Stimulated activated naive CD4-positive, alpha-beta T cell (primary cell): ENCODE data around the gene FEN1.

Experiments used
- DNase-seq, 6 experiments: peaks; one replicate each; lab custom pipeline; 2025; lab: John Stamatoyannopoulos, UW

FEN1 gene

DNA sequence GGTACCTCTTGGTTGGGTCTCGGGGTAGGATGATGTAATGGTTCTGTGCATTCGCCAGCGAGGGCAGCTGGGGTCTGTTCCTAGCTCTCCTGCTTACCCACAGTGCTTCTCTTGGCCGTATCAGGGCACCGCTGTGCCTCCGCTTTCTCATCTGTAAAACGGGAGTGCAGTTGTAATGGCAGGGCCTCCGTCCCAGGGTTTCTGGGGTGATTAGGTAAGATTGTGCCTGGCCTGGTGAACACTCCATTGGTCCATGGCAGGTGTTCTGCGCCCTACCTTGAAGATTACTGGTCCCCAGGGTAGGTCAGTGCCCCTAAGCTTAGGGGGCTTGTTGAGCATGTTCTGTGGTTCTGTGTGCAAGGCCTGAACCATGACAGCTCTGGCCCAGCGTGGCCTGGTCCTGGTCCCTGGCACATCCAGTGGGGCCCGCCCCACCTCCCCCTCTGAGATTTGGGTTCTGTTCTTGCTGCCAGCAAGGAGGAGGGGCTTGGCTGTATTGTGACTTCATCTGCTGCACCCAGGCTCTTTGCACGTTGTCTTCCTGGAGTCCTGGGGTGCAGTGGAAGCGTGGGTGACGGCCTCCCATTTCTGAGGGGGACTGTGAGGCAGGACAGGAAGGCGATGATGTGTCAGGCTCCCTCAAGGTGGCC lies 35.4 kb upstream of the FEN1 start:
- DNase-seq = no peak

DNA sequence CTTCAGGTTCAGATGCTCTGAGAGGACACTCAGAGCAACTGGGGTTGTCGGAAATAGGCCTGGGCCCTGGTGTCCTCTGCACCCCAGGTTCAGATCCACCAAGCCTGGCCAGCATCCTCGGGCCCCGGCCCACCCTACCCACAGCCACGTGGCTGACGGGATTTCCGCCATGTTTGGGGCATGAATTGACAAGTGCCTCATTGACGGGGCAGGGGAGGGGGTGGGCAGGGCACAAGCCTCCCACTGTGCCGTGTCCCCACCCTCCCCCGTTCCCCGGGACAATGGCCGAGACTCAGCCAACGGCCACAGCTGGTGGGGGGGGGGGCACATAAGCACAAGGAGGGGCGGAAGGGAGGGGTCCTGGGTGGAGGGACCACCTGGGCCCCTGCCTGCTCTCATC lies 31.8 kb upstream of the FEN1 start:
- DNase-seq = no peak

DNA sequence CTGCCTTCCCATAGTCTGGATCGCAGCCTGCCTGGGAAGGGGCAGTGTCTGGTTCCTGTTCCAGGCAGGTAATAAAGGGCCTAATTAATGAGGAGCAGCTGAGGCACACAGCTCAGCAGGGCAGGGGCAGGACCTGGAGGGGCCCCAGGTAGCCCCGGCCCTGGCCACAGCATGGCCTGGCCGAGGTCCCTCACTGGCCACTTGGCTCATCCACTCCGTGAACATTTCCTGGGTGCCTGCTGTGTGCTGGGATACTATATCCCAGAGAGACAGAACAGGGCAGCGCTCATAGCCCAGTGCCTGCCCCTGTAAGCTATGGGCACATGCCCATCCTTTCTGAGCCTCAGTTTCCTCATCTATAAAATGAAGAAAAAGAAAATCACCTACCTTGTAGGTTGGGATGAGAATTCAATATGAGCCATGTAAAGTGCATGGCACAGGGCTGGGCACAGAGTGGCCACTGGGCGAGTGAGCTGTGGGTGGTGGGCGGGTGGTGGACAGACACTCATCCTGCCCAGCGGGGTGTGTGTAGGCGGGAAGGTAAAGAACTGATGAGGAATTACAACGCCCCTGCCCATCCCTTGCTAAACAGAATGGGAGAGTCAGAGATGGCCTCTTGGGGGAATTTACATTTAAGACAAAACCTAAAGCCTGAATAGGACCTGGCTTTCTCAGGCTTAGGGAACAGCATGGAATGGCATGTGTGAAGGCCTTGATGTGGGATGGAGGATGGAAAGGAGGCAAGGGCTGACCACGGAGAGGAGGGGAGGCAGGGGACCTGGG lies 31.1 kb upstream of the FEN1 start:
- DNase-seq = no peak

DNA sequence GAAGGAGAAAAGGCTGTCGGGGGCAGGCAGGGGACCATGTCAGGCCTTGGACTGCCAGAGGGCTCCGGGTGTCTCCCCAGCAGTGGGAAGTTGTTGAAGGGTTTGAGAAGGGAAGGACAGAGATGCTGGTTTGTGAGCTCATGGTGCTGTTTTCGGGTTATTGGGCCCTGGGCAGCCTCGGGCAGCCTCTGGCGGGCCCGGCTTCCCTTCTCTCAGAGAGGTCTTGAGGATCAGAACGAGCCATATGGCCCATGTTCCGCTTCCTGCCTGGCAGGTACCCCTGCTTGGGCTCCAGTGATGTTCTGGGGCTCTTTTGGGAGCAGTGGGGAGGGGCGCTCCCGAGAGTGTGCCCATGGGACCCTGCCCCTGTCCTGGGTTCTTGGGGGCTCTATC lies 30.5 kb upstream of the FEN1 start:
- DNase-seq = no peak

DNA sequence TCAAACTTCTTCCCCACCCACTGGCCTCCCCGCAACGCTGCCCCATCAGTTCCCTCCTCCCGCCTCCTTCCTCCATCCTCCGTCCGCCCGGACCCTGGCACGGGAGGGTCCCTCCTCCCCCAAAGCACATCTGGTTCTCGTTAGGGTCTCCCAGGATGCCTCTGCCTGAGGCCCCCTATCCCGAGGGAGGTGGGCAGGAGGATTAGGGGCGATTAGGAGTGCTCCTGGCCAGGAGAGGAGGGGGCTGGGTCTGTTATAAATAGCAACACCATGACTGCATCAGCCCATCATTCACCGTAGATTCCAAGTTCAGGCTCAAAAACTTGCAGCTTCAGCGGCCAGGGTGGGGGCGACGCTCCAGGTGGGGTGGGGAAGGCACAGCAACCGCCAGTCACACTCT lies 29.9 kb upstream of the FEN1 start:
- DNase-seq = no peak

DNA sequence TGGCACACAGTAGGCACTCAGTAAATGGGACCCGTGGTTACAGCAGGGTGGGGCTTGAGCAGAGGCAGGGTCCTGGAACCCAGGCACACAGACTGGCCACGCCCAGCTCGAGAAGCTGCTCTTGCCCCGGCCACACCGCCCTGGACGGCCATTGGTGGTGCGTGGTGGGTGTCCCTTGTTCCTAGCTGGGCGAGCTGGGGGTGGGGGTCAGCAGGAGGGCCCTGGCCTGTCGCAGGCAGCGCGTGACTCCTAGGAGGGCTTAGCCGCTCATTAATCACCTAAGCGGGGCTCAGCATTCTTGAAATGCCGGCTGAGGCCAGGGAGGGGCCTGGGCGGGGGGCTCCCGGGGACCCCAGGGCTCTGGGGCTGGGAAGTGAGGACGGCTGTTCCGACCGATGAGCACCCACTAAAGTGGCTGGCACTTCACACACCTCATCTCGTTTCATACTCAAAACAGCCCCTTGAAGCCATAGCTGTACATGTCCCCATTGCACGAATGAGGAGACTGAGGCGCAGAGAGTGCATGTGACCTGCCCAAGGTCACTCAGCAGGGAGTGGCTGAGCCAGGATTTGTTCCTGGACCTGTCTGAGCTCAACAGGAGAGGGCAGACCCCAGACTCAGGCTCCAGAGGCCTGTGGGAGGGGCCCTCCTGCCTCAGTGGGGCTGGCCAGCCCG lies 28.6 kb upstream of the FEN1 start:
- no peak for DNase-seq

DNA sequence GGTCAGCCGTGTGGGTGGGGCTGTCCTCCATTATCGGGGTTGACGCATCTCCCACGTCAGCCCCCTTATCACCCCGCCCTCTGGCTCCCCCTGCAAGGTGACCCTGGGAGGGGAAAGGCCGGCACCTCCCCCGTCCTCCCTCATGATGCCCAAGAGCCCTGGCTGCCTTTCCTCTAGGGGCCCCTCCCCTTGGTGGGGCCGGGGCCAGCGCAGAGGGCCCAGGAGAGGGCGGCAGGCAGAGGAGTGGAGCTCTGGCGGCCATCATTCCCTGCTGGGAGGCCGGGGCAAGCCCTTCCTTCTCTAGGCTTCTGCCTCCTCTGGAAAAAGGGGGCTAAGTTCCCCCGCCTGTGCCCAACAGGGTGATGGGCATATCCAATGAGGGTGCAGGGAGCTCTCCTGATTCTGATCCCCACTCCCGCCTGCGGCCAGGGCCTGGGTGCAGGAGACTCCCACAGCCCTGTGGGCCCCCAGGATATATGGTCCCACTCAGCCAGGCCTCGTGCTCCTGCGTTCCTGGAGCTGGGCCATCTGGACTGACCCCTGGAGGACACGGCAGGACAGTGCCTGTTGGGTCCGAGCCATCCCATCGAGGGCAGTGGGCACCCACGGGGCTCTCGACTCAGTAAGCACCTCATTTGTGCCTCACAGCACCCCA lies 28.0 kb upstream of the FEN1 start:
- DNase-seq = no peak

DNA sequence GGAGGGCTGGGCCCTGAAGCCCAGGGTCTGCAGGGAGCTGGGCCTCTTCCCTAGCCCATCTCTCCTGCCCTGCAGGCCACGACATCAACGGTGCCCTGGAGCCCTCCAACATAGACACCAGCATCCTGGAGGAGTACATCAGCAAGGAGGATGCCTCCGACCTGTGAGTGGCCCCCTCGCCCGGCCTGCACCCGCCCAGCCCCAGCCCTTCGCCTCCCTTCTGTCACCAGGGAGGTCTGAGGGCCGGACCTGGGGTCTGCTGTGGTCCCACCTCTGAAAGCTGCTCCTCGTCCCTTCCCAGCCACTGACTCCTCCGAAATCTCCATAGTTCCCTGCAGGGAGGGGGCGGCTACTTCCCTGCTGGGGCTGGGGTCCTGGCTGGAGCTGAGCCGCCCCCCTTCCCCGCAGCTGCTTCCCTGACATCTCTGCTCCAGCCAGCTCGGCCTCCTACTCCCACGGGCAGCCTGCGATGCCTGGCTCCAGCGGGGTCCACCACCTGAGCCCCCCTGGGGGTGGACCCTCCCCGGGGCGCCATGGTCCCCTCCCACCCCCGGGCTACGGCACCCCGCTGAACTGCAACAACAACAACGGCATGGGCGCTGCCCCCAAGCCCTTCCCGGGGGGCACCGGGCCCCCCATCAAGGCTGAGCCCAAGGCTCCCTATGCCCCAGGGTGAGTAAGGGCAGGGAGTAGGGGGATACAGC lies 27.0 kb upstream of the FEN1 start:
- DNase-seq = no peak

DNA sequence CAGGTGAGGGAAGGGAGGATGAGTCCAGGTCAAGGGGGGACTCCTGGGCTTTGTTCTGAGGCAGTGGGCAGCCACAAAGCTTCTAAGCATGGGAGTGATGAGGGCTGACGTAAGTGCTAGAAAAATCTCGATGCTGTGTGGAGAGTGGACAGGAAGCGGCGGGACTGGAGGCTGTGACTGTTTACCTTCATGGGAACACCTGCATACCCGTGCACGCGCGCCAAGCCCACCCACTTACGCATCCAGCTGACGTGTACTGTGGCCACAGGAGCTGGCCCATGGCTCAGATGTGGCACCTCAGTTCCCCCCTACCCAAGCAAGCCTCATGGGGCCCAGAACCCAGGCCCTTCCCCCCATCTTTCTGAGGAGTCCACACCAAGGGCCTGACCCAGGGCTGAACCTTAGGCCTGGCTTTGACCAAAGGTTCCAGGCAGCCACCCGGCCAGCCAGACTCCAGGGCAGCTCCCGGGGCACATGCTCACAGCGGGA lies 26.3 kb upstream of the FEN1 start:
- DNase-seq = no peak

DNA sequence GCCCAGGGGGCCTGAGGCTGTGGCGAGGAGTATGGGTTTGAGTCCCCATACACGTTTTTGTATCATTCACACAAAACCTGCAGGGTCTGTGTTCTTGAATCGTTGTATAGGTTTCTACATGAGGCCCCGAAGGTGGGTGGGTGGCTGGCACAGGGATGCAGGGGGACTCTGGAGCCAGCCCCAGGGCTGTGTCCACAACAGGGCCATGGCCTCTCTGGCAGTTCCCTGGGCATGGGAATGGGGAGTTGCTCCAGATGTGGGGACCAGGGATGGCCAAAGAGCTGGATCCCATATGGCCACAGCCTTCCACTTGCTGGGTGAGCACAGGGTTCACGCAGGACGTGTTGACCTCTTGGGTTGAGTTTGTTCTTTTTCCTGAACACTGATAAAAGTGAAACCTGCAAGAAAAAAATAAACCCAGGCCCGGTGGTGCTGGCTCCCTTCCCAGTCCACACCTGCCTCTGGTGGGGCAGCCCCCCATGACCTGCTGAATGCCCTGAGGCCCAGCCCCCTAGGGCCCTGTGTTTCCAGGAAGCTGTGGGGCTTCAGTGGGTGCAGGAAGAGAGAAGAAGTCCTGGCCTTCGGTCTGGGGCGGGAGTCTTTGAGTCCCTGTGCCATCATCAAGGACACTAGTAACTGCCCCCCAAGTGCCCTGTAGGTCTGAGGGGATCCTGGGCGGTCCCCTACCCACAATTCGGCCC lies 24.2 kb upstream of the FEN1 start:
- DNase-seq = no peak

DNA sequence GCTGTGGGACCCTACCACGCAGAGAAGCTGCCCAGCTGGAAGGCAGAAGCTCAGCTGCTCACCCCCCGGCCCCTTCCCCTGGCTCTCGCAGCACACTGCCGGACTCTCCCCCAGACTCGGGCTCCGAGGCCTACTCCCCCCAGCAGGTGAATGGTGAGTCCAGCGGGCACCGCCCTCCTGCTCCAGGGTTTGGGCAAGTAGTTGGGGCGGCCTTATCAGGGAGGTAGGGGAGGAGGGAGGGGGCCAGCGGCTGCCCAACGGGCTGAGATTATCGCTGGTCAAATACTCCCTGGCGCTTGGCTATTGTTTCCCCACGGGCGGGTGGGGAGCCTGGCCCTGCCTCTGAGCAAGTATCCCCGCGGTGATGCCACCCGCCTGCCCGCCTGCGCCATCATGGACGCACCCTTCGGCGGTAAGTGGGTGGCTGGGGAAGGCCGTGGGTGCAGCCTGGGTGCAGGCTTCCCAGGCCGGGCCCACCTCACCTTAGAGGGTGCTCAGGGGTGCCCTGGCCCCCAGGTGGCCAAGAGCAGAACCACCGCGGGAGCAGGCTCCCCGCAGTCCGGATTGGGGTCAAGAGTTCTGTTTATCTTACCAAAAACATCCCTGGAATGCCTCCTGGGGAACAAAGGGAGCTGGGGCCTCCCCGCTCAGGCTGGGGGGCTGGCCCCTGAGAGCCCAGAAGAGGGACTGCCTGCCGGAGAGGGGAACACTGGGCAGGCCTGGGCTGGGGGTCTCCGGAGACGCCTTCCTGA lies 23.4 kb upstream of the FEN1 start:
- no peak for DNase-seq

DNA sequence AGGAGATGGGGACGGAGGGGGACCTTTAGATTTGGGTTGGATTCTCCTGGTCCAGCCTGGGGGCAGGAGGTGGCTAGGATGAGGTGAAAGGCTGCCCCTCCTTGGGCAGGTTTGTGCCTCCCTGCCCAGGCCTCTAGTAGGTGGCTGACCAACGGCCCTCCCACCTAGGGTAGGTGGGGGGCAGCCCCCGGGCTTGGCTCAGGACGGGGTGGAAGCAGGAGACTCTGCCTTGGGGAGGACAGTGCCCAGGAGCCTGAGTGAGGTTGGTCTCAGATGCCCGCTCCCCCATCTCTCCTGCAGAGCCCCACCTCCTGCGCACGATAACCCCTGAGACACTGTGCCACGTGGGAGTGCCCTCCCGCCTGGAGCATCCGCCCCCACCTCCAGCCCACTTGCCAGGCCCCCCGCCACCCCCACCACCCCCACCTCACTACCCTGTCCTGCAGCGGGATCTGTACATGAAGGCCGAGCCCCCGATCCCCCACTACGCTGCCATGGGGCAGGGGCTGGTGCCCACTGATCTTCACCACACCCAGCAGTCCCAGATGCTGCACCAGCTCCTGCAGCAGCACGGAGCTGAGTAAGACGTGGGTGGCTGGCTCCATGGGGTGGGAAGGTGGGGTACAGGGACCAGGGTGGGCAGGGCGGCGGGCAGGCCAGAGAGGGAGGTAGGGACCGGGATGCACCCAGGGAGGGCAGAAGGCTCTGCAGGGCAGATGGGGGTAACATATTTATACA lies 22.6 kb upstream of the FEN1 start:
- DNase-seq = no peak

DNA sequence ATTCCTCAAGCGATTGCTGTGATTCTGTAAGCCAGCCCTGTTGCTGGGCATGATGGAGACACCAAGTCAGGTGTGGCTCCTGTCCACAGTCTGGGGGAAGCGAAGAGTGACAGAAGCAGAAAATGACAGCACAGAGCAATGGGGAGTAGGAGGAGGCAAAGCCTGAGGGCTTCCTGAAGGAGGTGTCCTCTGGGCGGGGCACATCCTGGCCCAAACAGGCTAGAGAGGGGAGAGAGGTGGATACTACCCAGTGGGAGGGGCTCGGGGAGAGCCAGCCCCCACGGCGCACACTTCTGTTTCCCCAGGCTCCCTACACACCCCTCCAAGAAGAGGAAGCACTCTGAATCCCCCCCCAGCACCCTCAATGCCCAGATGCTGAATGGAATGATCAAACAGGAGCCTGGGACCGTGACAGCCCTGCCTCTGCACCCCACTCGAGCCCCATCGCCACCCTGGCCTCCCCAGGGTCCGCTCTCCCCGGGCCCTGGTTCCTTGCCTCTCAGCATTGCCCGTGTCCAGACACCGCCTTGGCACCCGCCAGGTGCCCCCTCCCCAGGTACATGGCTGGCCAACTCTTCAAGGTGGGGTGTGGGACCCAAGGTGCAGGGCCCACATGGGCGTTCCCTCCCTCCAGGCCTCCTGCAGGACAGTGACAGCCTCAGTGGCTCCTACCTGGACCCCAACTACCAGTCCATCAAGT lies 21.4 kb upstream of the FEN1 start:
- DNase-seq = no peak

DNA sequence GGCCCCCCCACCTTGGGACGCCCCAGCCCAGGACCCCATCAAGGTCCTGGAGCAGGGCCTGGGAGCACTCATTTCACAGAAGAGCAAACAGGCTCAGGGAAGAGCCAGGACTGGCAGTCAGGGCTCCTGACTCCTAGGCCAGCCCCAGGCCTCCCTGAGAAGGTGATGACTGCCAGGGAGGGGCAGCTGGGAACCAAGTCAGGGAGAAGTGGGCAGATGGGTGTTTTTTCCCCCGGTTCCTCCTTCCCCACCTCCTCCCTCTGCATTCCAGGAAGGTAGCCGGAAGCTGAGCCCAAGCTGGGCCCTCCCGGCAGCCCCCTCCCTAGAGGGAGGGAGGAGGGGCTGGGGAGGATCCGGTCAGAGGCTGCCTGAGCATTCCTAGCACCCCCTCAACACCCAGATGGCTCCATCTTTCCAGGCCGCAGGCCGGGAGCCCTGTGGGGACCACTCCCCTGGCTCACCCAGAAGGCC lies 20.7 kb upstream of the FEN1 start:
- DNase-seq = no peak

DNA sequence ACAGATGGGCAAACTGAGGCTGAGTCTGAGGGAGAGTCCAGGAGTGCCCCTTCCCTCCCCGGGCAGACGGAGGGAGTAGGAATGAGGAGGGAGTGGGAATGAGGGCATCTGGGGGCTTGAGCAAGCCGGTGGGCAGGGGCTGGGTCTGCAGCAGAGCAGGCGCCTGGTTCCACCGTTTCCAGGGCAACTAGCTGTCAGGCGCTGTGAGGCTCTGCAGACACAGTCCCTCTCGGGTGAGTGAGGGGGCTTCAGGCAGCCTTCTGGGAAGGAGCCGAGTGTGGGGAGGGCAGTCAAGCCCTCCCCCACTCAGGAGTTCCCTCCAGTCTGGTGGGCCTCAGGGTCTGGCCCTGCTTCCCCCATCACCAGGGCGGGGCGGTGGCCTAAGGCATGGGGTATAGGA lies 19.4 kb upstream of the FEN1 start:
- DNase-seq = no peak

DNA sequence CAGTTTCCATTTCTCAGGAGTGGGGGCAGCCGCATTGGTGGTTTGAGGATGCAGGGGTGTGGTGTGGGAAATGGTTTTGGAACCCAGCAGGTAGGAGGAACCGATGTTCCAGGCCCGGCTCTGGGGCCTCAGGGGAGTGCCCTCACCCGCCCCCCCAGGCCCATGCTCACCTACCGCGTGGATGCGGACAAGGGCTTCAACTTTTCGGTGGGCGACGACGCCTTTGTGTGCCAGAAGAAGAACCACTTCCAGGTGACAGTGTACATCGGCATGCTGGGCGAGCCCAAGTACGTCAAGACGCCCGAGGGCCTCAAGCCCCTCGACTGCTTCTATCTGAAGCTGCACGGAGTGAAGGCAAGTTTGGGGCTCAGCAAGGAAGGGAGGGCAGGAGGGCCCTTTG lies 18.9 kb upstream of the FEN1 start:
- DNase-seq = no peak

DNA sequence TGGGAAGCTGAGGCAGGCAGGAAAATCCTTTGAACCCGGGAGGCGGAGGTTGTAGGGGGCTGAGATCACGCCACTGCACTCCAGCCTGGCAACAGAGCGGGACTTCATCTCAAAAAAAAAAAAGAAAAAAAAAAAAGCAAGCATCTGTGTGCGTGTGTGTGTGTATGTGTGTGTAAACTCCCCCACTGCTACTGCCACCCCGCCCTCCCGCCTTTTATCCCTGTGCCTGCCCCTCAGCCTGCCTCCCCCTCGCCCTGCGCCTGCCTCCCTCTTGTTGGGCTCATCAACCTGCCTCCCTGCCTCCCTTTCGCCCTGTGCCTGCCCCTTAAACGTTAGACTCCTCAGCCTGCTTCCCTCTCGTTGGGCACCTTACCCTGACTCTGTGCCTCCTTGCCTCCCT lies 18.3 kb upstream of the FEN1 start:
- DNase-seq = no peak

DNA sequence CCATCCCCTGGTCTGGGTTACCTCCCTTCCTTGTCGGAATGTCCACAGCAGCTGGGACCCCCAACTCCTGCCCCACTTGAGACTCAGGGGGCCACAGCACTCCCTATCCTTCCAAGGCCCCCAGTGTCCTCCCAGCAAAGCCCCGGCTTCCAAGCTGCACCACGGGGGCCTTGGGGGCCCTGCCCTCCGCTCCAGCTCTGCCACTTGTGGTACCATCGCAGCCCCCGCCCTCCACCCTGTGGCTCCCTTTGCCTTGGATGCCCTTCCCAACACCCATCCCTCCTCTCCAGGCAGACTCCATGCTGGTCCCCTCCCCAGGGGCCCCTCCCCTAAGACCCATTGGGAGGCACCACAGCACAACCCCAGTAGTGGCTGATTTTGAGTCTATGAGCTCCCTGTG lies 17.6 kb upstream of the FEN1 start:
- no peak for DNase-seq
